WERI-Rb-1 (cell line): Measurements from ENCODE around the gene ZNF883.
A peak's percentile ranks its signal among the peaks of the same experiment; 100 is the strongest.

Experiments used
- DNase-seq: peaks from one replicate; pipeline ENCODE4 v3.0.0-alpha.2; 2020
- H3K27ac ChIP-seq: fragments of 250-450 bp; sonication (Bioruptor Pico); 2 replicates; pipeline ENCODE4 v1.5.1; 2020; ENCODE audit warnings: mild to moderate bottlenecking, moderate library complexity
- H3K27me3 ChIP-seq: fragments of 250-450 bp; sonication (Bioruptor Pico); 2 replicates; pipeline ENCODE4 v1.5.1; 2021; ENCODE audit warnings: mild to moderate bottlenecking, low read depth, moderate library complexity; ENCODE audit not compliant: insufficient read depth, severe bottlenecking
- H3K36me3 ChIP-seq: fragments of 250-450 bp; sonication (Bioruptor Pico); 2 replicates; pipeline ENCODE4 v1.5.1; 2020; ENCODE audit warnings: mild to moderate bottlenecking, moderate library complexity
- H3K4me3 ChIP-seq: 2 replicates; pipeline ENCODE4 v1.5.1; 2011; ENCODE audit warnings: low read depth, mild to moderate bottlenecking, control low read depth, low read length
- H3K9me3 ChIP-seq: fragments of 250-450 bp; sonication (Bioruptor Pico); 2 replicates; pipeline ENCODE4 v1.5.1; 2021; ENCODE audit warnings: mild to moderate bottlenecking, moderate library complexity; ENCODE audit not compliant: severe bottlenecking
- TF ChIP-seq, protein P1 (sequence below): IDR thresholded peaks from 2 replicates; pipeline ENCODE4 v1.5.1; 2011; ENCODE audit warnings: low read depth, mild to moderate bottlenecking, control low read depth, inconsistent platforms, low read length

The ZNF883 gene

DNA sequence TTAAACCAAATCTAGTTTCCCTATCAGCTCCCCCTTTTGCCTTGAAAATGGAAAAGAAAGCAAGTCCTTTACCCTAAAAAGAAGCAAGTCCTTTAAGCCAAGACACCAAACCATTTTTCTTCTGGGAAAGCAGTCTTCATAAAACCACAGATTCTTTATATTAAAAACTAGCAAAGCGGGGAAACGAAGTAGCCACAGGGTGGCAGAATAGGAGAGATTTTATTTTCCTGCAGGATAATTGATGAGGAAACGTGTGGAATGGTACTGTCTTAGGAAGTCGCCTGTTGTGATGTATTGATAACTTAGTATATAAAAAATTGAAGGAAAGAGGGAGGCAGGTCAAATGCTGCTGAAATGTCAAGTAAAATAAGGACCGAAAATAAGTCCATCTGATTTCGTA lies 41.1 kb downstream of the ZNF883 start:
- no peak overlapping the region for H3K27ac ChIP-seq
- H3K27me3 ChIP-seq = peaks cover 63% of the 10 kb centered on the region
- DNase-seq = no peak
- H3K36me3 ChIP-seq = no peaks in the 10 kb centered on the region
- peaks cover 10% of the 10 kb centered on the region for H3K9me3 ChIP-seq
- TF ChIP-seq, protein P1, sequence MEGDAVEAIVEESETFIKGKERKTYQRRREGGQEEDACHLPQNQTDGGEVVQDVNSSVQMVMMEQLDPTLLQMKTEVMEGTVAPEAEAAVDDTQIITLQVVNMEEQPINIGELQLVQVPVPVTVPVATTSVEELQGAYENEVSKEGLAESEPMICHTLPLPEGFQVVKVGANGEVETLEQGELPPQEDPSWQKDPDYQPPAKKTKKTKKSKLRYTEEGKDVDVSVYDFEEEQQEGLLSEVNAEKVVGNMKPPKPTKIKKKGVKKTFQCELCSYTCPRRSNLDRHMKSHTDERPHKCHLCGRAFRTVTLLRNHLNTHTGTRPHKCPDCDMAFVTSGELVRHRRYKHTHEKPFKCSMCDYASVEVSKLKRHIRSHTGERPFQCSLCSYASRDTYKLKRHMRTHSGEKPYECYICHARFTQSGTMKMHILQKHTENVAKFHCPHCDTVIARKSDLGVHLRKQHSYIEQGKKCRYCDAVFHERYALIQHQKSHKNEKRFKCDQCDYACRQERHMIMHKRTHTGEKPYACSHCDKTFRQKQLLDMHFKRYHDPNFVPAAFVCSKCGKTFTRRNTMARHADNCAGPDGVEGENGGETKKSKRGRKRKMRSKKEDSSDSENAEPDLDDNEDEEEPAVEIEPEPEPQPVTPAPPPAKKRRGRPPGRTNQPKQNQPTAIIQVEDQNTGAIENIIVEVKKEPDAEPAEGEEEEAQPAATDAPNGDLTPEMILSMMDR = peak; percentile 31; the same call in 1 of the 2 replicates
- H3K4me3 ChIP-seq = no peak overlapping the region

DNA sequence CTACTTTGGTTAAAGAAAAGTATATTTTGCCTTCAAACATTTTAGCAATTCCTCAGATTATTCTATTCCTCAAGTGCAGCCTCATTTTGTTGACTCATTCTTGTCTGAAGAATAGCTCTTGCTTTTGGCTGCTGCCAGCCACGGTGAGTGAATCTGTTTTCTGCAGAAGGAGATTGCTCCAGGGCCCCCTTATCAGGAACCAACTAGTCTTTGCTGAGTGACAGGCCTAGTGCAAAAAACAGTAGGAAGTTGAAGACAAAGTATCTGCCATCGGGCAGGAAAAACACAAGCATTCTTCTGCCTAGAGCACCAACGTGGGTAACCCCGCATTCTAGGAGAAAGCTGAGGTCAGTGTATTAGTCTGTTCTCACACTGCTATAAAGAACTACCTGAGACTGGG lies 42.3 kb downstream of the ZNF883 start:
- Histone ChIP-seq H3K4me3 (no peak overlapping the region), H3K36me3 (no peaks in the 10 kb centered on the region), H3K9me3 (peaks cover 3% of the 10 kb centered on the region), H3K27ac (no peak overlapping the region), H3K27me3 (peaks cover 62% of the 10 kb centered on the region)
- TF ChIP-seq, protein P1 = no peak
- no peak for DNase-seq

DNA sequence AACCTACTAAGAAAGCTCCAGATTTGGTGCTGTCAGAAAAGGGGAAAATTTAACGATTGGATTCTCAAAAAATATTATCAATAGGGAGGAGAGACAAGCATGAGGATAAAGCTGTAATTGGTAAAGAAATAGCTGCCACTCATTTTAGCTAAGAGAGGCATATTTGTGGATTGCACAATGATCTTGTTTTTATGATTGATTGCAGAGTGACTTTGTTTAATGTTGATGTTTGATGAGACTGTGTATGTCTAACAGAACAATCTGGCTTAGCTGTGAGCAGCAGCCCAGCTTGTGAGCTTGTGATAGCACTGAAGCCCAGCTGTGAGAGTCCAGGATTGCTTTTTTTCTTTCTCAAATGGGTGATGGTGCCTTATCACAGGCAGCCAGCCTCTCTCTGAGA lies 56.4 kb downstream of the ZNF883 start:
- peaks cover 89% of the 10 kb centered on the region for H3K27me3 ChIP-seq
- H3K9me3 ChIP-seq = peaks cover 4% of the 10 kb centered on the region
- TF ChIP-seq, protein P1 = no peak
- H3K27ac ChIP-seq = no peak overlapping the region
- no peaks in the 10 kb centered on the region for H3K36me3 ChIP-seq
- DNase-seq = no peak
- no peak overlapping the region for H3K4me3 ChIP-seq

GRCh38 chr9:112945620-112946208 lies 66.3 kb downstream of the ZNF883 start:
- H3K27me3 ChIP-seq = peaks cover 64% of the 10 kb centered on the region
- TF ChIP-seq, protein P1 = peak; percentile 81
- peak; percentile 35 for DNase-seq
- H3K4me3 ChIP-seq = no peak overlapping the region
- H3K9me3 ChIP-seq = peaks cover 27% of the 10 kb centered on the region
- no peak overlapping the region for H3K27ac ChIP-seq
- H3K36me3 ChIP-seq = no peaks in the 10 kb centered on the region

GRCh38 chr9:112939418-112939817 lies 72.6 kb downstream of the ZNF883 start:
- H3K27ac ChIP-seq = no peak overlapping the region
- DNase-seq = no peak
- TF ChIP-seq, protein P1 = no peak
- H3K27me3 ChIP-seq = peaks cover 78% of the 10 kb centered on the region
- no peak overlapping the region for H3K4me3 ChIP-seq
- peaks cover 5% of the 10 kb centered on the region for H3K9me3 ChIP-seq
- H3K36me3 ChIP-seq = no peaks in the 10 kb centered on the region

- H3K27me3 ChIP-seq = peaks cover 67% of the 10 kb centered on the region
Observed at GRCh38 chr9:112933696-112934095, 78.3 kb downstream of the ZNF883 start.

More at GRCh38 chr9:112933696-112934095, 78.3 kb downstream of the ZNF883 start:
- Histone ChIP-seq H3K9me3 (peaks cover 5% of the 10 kb centered on the region), H3K27ac (no peak overlapping the region), H3K4me3 (no peak overlapping the region), H3K36me3 (no peaks in the 10 kb centered on the region)
- no peak for DNase-seq
- TF ChIP-seq, protein P1 = no peak
